Right kidney (tissue), 1 donor: ENCODE measurements around the gene DNAH1.

Experiments used
- DNase-seq: peaks from one replicate; pipeline ENCODE4 v3.0.0-alpha.2; 2016

Gene DNAH1

GRCh38 chr3:52435246-52436101 is 119.4 kb downstream of the DNAH1 start:
- DNase-seq, result no peak

- DNase-seq, result peak; percentile 53
These were observed 120.5 kb downstream of the DNAH1 start for GRCh38 chr3:52436500-52437149.

GRCh38 chr3:52437326-52438103 is 121.4 kb downstream of the DNAH1 start:
- no peak for DNase-seq

GRCh38 chr3:52438104-52438376 is 121.9 kb downstream of the DNAH1 start:
- no peak for DNase-seq

- no peak for DNase-seq
These were observed 122.7 kb downstream of the DNAH1 start for GRCh38 chr3:52438579-52439425.

- DNase-seq, result no peak
These were observed 123.5 kb downstream of the DNAH1 start for GRCh38 chr3:52439426-52440248.

- DNase-seq, result no peak
These were observed 124.1 kb downstream of the DNAH1 start for GRCh38 chr3:52440249-52440551.

GRCh38 chr3:52440671-52441070 is 124.6 kb downstream of the DNAH1 start:
- DNase-seq, result no peak

GRCh38 chr3:52441091-52441771 is 125.1 kb downstream of the DNAH1 start:
- DNase-seq, result no peak

- no peak for DNase-seq
These were observed 125.7 kb downstream of the DNAH1 start for GRCh38 chr3:52441772-52442332.

- no peak for DNase-seq
These were observed 126.5 kb downstream of the DNAH1 start for GRCh38 chr3:52442409-52443267.

- DNase-seq, result no peak
These were observed 127.1 kb downstream of the DNAH1 start for GRCh38 chr3:52443268-52443610.

GRCh38 chr3:52443791-52444687 is 127.9 kb downstream of the DNAH1 start:
- no peak for DNase-seq

- peak; percentile 35 for DNase-seq
These were observed 129.0 kb downstream of the DNAH1 start, which contains the start of gene SEMA3G for GRCh38 chr3:52444860-52445793. SEMA3G (minus strand) TSS chr3:52445103; CDS start chr3:52445027, 76 bp downstream.

- no peak for DNase-seq
These were observed 129.9 kb downstream of the DNAH1 start for GRCh38 chr3:52446042-52446441.

GRCh38 chr3:52446631-52447511 is 130.8 kb downstream of the DNAH1 start:
- DNase-seq, result peak; percentile 61
